Body of pancreas (tissue), 4 donors: Measurements from ENCODE around the gene NELFE.

Experiments
- POLR2A ChIP-seq, 3 donors: fragments of 450-650 bp; IDR thresholded peaks; one replicate each; pipeline ENCODE4 v1.6.1; 2016; ENCODE audit warnings: antibody characterized with exemption in 3 of 3, mild to moderate bottlenecking in 2 of 3
- TF ChIP-seq, protein P1 (sequence below), 7 experiments: fragments of 450-650 bp in 4 of 7; fragments of 200-600 bp in 3 of 7; sonication (generic) in 3 of 7; IDR thresholded peaks; one replicate each; pipeline ENCODE4 v1.5.1; 2016 to 2019; ENCODE audit warnings: antibody characterized with exemption in 7 of 7

DNA sequence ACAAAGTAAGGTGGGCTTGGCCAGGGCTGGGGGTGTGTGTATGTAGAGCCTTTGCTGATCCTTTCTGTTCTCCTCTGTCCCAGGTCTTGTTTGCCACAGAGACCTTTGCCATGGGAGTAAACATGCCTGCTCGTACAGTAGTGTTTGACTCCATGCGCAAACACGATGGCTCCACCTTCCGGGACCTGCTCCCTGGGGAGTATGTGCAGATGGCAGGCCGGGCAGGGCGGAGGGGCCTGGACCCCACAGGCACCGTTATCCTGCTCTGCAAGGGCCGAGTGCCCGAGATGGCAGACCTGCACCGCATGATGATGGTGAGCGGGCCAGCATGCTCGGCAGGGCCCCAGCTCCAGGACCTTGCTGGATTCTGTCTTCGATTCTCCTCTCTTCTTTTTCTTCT lies 6.9 kb upstream of the NELFE start:
- TF ChIP-seq, protein P1, sequence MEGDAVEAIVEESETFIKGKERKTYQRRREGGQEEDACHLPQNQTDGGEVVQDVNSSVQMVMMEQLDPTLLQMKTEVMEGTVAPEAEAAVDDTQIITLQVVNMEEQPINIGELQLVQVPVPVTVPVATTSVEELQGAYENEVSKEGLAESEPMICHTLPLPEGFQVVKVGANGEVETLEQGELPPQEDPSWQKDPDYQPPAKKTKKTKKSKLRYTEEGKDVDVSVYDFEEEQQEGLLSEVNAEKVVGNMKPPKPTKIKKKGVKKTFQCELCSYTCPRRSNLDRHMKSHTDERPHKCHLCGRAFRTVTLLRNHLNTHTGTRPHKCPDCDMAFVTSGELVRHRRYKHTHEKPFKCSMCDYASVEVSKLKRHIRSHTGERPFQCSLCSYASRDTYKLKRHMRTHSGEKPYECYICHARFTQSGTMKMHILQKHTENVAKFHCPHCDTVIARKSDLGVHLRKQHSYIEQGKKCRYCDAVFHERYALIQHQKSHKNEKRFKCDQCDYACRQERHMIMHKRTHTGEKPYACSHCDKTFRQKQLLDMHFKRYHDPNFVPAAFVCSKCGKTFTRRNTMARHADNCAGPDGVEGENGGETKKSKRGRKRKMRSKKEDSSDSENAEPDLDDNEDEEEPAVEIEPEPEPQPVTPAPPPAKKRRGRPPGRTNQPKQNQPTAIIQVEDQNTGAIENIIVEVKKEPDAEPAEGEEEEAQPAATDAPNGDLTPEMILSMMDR (IDR thresholded peaks at IDR 0.05): no peak
- TF ChIP-seq POLR2A (IDR thresholded peaks at IDR 0.05): no peak
